CD4-positive, CD25-positive, alpha-beta regulatory T cell (primary cell): ENCODE measurements around the gene UNC93B1. TPM values are rescaled to one million over a fixed set of nuclear protein-coding genes. Genes with fewer than 3 reads are reported as not detected.
A peak's percentile ranks its signal among the peaks of the same experiment; 100 is the strongest.

Source experiments
- ATAC-seq, 2 donors: fragments of 150-1000 bp; cut with Tn5 transposase; one replicate each; pipeline ENCODE4 v1.10.0; 2021; ENCODE audit warnings: low read depth in 2 of 2, moderate number of reproducible peaks in 2 of 2, moderate library complexity in 1 of 2
- DNase-seq, 3 donors: peaks; one replicate each; pipeline versions ENCODE4 v3.0.0 to v3.0.0-alpha.2; 2012 to 2022; ENCODE audit warnings: mixed read lengths in 1 of 3
- H3K27ac ChIP-seq: one replicate; pipeline ENCODE4 v1.7.0; 2013; ENCODE audit warnings: mild to moderate bottlenecking, low read length; ENCODE audit not compliant: insufficient read depth, poor library complexity, severe bottlenecking
- H3K27me3 ChIP-seq: one replicate; pipeline ENCODE4 v1.7.0; 2013; ENCODE audit warnings: low read length; ENCODE audit not compliant: control insufficient read depth, insufficient read depth
- H3K36me3 ChIP-seq: one replicate; pipeline ENCODE4 v1.7.0; 2013; ENCODE audit warnings: mild to moderate bottlenecking, low read length, moderate library complexity; ENCODE audit not compliant: control insufficient read depth, insufficient read depth
- H3K4me1 ChIP-seq: 2 replicates; pipeline ENCODE4 v1.7.0; 2013; ENCODE audit warnings: mild to moderate bottlenecking, low read length; ENCODE audit not compliant: insufficient read depth, control insufficient read depth, poor library complexity, severe bottlenecking
- H3K4me3 ChIP-seq: one replicate; pipeline ENCODE4 v1.7.0; 2013; ENCODE audit warnings: low read depth, mild to moderate bottlenecking, low read length, moderate library complexity
- H3K9me3 ChIP-seq, 2 experiments: 1 replicate in 1 of 2; 2 replicates in 1 of 2; pipeline ENCODE4 v1.7.0; 2013; ENCODE audit warnings: low read length in 2 of 2, mild to moderate bottlenecking in 1 of 2, moderate library complexity in 1 of 2; ENCODE audit not compliant: control insufficient read depth in 2 of 2
- H3K27ac Mint-ChIP-seq, 3 donors: one replicate each; pipeline ENCODE4 v1.8.0; 2020 to 2022; ENCODE audit warnings: mild to moderate bottlenecking in 3 of 3, mixed read lengths in 3 of 3, moderate library complexity in 2 of 3
- H3K27me3 Mint-ChIP-seq: one replicate; pipeline ENCODE4 v1.8.0; 2022; ENCODE audit warnings: mild to moderate bottlenecking, mixed read lengths
- H3K36me3 Mint-ChIP-seq: one replicate; pipeline ENCODE4 v1.8.0; 2020; ENCODE audit warnings: mixed read lengths
- H3K4me1 Mint-ChIP-seq, 4 donors: one replicate each; pipeline ENCODE4 v1.8.0; 2020 to 2022; ENCODE audit warnings: mixed read lengths in 4 of 4, mild to moderate bottlenecking in 1 of 4
- H3K4me3 Mint-ChIP-seq, 4 donors: one replicate each; pipeline ENCODE4 v1.8.0; 2020 to 2022; ENCODE audit warnings: mild to moderate bottlenecking in 4 of 4, mixed read lengths in 4 of 4, moderate library complexity in 3 of 4
- H3K9me3 Mint-ChIP-seq, 7 donors: one replicate each; pipeline ENCODE4 v1.8.0; 2020 to 2022; ENCODE audit warnings: mixed read lengths in 7 of 7, mild to moderate bottlenecking in 3 of 7, moderate library complexity in 2 of 7
- polyA plus RNA-seq, 4 donors: library from polyadenylated mRNA; unstranded; fragments of 300-500 nt; fragmentation: Illumina TruSeq; gene quantifications; one replicate each; pipeline ENCODE4 v1.2.3, GENCODE V29; 2021
- total RNA-seq: library from RNA; stranded (reverse); gene quantifications from one replicate; pipeline ENCODE4 v1.2.3, GENCODE V29; 2022

Gene UNC93B1
- total RNA-seq (19.0 TPM), polyA plus RNA-seq (10 to 100 TPM; 12.8 to 16.0 (median 13.9) TPM)

GRCh38 chr11:68003846-68004550 lies at the start of gene UNC93B1:
Gene UNC93B1 (minus strand): TSS chr11:68004097. CDS start chr11:68004043, 54 bp downstream.
- no peaks in the 10 kb centered on the region for H3K9me3 Mint-ChIP-seq
- H3K36me3 Mint-ChIP-seq = no peaks in the 10 kb centered on the region
- ATAC-seq (peak; percentile 84 to 85), DNase-seq (peak; percentile 60 to 88 (median 73))
- peaks cover 0 to 21% (median 9%) of the 10 kb centered on the region in 4 donors for H3K4me1 Mint-ChIP-seq
- peak within 1 kb of the TSS in 2 of 3 donors; percentile 89 to 94 for H3K27ac Mint-ChIP-seq
- peaks cover 4% of the 10 kb centered on the region for H3K27me3 Mint-ChIP-seq
- Histone ChIP-seq H3K4me3 (peak within 1 kb of the TSS; percentile 53), H3K27me3 (no peaks in the 10 kb centered on the region), H3K4me1 (peaks cover 11% of the 10 kb centered on the region), H3K27ac (peak within 1 kb of the TSS; percentile 63), H3K9me3 (no peaks in the 10 kb centered on the region), H3K36me3 (no peaks in the 10 kb centered on the region)
- H3K4me3 Mint-ChIP-seq = peak within 1 kb of the TSS; percentile 72 to 93 (median 86)

DNA sequence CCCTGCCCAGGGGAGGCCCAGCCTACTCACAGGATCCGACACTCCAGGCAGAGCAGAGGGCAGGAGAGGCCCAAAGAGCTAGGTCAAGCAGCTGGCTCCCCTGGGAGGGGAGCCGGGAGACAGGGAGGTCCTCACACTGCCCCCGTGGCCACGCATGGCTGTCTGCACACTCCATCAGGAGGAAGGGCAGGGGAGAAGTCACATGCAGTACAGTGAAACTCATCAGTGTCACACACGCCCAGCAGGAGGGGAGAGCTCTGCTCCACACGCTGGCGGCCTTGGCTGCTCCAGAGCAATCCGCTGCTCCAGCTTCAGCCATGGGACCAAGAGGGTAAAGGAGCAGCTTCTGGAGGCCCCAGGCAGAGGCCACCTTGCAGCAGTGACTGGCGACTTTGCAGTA lies 49.2 kb upstream of the UNC93B1 start:
- H3K4me3 Mint-ChIP-seq = no peak overlapping the region
- Histone ChIP-seq H3K27me3 (no peaks in the 10 kb centered on the region), H3K4me1 (no peaks in the 10 kb centered on the region), H3K27ac (no peak overlapping the region), H3K36me3 (peaks cover 35% of the 10 kb centered on the region), H3K9me3 (no peaks in the 10 kb centered on the region), H3K4me3 (no peak overlapping the region)
- H3K36me3 Mint-ChIP-seq = peaks cover 6% of the 10 kb centered on the region
- DNase-seq = no peak
- no peaks in the 10 kb centered on the region for H3K4me1 Mint-ChIP-seq
- H3K27me3 Mint-ChIP-seq = no peaks in the 10 kb centered on the region
- no peak for ATAC-seq
- no peak overlapping the region for H3K27ac Mint-ChIP-seq
- peaks cover 0 to 3% (median 0%) of the 10 kb centered on the region in 7 donors for H3K9me3 Mint-ChIP-seq

DNA sequence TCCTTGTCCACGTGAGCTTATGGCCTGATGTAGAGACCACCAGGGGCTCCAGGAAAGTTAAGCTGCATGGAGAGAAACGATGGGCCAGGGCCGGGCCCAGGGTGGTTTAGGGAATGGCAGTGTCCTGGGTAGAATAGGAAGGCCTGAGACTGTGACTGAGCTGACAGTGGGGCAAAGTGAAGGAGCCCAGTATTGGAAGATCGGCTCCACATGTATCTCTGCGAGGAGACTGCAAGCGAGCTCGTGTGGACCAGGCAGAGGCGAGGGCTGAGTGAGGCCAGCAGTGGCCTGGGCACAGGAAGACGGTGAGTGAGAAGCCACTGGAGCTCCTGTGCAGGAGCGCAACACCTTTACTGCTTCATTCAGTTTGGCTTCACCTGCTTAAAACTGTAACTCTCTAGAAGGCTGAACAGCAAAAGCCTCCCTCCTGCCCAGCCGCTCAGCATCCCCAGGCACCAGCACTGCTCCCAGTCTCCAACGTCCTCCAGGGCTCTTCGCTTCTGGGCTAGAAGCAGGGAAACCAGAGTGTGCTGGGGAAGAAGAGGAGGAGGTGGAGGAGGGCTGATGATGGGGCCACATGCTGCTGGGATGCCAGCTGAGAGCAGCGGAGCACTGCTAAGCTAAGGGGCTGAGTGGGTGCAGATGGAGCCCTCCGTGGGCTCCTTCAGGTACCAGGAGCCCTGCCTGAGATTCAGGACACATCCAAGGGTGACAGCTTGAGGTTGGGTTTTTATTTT lies 48.4 kb upstream of the UNC93B1 start:
- ATAC-seq (no peak), DNase-seq (no peak)
- Histone ChIP-seq H3K27me3 (no peaks in the 10 kb centered on the region), H3K9me3 (no peaks in the 10 kb centered on the region), H3K4me1 (no peaks in the 10 kb centered on the region), H3K4me3 (no peak overlapping the region), H3K36me3 (peaks cover 40% of the 10 kb centered on the region), H3K27ac (no peak overlapping the region)
- Mint-ChIP-seq H3K36me3 (peaks cover 6% of the 10 kb centered on the region), H3K4me1 (no peaks in the 10 kb centered on the region), H3K27me3 (no peaks in the 10 kb centered on the region), H3K4me3 (no peak overlapping the region), H3K9me3 (peaks cover 0 to 3% (median 0%) of the 10 kb centered on the region in 7 donors), H3K27ac (no peak overlapping the region)

GRCh38 chr11:68051191-68052136 lies 47.6 kb upstream of the UNC93B1 start:
- H3K4me3 Mint-ChIP-seq = no peak overlapping the region
- no peaks in the 10 kb centered on the region for H3K27me3 Mint-ChIP-seq
- Histone ChIP-seq H3K36me3 (peaks cover 40% of the 10 kb centered on the region), H3K27me3 (no peaks in the 10 kb centered on the region), H3K4me3 (no peak overlapping the region), H3K9me3 (no peaks in the 10 kb centered on the region), H3K27ac (no peak overlapping the region), H3K4me1 (no peaks in the 10 kb centered on the region)
- no peaks in the 10 kb centered on the region for H3K4me1 Mint-ChIP-seq
- peaks cover 0 to 3% (median 0%) of the 10 kb centered on the region in 7 donors for H3K9me3 Mint-ChIP-seq
- peaks cover 6% of the 10 kb centered on the region for H3K36me3 Mint-ChIP-seq
- no peak for DNase-seq
- H3K27ac Mint-ChIP-seq = peak overlapping the region in 2 of 3 donors; percentile 20 to 62
- ATAC-seq = no peak

DNA sequence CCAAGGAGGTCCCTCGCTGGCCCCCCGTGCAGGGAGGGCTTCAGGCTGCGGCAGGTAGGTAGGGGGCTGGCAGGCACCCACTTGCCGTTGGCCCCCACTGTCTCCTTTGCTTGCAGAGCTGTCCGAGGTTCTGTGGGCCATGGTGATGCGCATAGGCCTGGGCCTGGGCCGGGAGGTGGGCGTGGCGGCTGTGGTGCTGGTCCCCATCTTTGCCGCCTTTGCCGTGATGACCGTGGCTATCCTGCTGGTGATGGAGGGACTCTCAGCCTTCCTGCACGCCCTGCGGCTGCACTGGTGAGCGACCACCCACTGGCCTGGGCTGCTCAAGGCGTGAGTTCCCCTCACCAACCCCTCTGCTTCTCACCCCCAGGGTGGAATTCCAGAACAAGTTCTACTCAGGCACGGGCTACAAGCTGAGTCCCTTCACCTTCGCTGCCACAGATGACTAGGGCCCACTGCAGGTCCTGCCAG lies 46.5 kb upstream of the UNC93B1 start:
- Histone ChIP-seq H3K9me3 (no peaks in the 10 kb centered on the region), H3K36me3 (peaks cover 47% of the 10 kb centered on the region), H3K4me1 (no peaks in the 10 kb centered on the region), H3K27ac (no peak overlapping the region), H3K4me3 (no peak overlapping the region), H3K27me3 (no peaks in the 10 kb centered on the region)
- no peak for DNase-seq
- Mint-ChIP-seq H3K27ac (peak overlapping the region in 1 of 3 donors; percentile 31), H3K4me1 (no peaks in the 10 kb centered on the region), H3K9me3 (peaks cover 0 to 3% (median 0%) of the 10 kb centered on the region in 7 donors), H3K36me3 (peaks cover 9% of the 10 kb centered on the region), H3K27me3 (no peaks in the 10 kb centered on the region), H3K4me3 (no peak overlapping the region)
- ATAC-seq = no peak

DNA sequence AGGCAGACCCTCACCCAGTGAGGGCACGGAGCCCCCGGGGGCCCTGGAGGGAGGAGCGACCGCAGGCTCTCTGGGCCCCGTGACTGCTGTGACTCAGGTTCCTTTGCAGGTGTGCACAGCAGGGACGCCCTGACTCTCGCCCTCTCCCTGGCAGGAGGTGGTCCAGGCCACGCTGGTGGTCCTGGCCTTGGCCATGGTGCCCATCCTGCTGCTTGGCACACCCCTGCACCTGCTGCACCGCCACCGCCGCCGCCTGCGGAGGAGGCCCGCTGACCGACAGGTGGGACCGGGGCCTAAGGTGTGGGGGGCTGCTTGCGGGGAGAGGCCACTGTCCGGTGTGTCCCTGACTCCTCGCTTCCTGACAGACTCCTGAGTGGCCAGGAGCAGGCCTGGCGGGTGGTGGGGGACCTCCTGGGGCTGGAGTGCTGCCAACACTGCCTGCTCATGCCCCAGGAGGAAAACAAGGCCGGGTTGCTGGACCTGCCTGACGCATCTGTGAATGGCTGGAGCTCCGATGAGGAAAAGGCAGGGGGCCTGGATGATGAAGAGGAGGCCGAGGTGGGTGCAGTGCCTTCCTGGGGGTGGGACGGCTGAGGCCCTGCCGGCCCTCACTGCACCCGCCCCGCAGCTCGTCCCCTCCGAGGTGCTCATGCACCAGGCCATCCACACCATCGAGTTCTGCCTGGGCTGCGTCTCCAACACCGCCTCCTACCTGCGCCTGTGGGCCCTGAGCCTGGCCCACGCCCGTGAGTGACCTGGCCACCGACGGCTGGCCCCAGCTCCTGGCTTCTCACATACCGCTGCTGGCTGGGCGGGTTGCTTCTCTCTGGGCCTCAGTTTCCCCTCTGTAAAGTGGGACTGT lies 45.8 kb upstream of the UNC93B1 start:
- Mint-ChIP-seq H3K27me3 (no peaks in the 10 kb centered on the region), H3K4me3 (no peak overlapping the region), H3K4me1 (no peaks in the 10 kb centered on the region), H3K9me3 (peaks cover 0 to 3% (median 0%) of the 10 kb centered on the region in 7 donors), H3K36me3 (peaks cover 9% of the 10 kb centered on the region), H3K27ac (no peak overlapping the region)
- Histone ChIP-seq H3K36me3 (peaks cover 50% of the 10 kb centered on the region), H3K9me3 (no peaks in the 10 kb centered on the region), H3K27me3 (no peaks in the 10 kb centered on the region), H3K27ac (no peak overlapping the region), H3K4me3 (no peak overlapping the region), H3K4me1 (no peaks in the 10 kb centered on the region)
- ATAC-seq (no peak), DNase-seq (no peak)
